GM19438 (cell line): ENCODE measurements around the gene AQP12B.

Experiments
- ATAC-seq: cut with Tn5 transposase; IDR thresholded peaks from one replicate; pipeline ENCODE4 v1.9.1; 2021; ENCODE audit warnings: low read depth; ENCODE audit not compliant: unreplicated experiment

AQP12B gene

DNA sequence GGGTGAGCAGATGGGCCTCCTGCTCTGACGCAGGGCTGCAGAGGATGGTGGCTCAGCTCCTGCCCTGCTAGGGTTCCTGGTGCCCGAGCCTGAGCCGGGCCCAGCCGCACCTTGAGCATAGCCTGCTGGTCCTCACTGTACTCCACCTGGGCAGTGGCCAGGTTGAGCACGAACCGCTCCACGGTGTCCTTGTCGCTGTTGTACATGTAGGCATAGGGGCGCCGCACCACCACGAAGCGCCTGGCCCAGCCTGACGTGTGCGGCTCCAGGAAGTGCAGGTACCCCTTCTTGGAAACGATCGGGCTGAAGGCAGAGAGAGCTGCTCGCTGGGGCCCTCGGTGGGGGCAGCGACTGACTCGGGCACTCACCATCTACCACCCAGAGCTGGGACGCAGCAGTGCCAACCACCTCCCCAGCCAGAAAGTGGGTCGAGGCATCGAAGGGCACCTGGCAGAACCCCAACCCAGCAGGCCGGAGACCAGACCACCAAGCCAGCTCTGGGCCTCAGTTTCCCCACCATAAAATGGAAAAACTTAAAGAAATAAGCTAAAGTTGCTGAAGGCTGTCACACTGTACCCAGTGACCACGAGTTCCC, 36.3 kb upstream of the AQP12B start:
- no peak for ATAC-seq

- no peak for ATAC-seq
These were observed 35.2 kb upstream of the AQP12B start for GRCh38 chr2:240717681-240718581.

- no peak for ATAC-seq
These were observed 34.5 kb upstream of the AQP12B start for GRCh38 chr2:240717181-240717641.

DNA sequence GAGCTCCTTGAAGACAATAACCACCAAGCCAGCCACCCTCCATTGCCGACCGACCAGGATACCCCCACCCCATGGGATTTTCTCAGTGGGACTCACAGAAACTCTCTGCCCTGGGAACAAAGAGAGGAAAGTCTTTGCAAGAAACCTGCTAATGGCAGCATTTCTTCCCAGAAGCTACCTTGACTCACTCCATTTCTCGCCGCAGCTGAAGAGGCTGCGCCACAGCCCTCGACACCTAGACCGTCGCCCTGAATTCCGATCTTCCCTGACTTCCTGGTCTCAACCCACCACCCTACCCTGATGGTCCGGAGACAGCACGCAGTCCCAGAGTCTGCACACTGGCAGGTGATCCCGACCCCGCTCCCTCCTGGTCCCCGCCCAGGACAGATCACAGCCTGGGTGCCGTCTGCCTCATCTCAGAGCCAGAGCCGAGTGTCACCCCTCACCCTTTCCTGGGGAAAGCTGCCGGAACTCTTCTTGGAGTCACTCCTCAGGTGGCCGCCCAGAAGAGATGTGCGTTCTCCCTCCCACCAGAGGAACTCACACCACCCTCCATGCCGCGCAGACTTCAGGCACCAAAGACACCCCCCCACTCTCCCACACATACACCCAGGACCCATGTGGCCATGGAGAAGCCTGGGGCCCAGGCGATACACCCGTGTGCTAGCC, 33.6 kb upstream of the AQP12B start:
- ATAC-seq: no peak

DNA sequence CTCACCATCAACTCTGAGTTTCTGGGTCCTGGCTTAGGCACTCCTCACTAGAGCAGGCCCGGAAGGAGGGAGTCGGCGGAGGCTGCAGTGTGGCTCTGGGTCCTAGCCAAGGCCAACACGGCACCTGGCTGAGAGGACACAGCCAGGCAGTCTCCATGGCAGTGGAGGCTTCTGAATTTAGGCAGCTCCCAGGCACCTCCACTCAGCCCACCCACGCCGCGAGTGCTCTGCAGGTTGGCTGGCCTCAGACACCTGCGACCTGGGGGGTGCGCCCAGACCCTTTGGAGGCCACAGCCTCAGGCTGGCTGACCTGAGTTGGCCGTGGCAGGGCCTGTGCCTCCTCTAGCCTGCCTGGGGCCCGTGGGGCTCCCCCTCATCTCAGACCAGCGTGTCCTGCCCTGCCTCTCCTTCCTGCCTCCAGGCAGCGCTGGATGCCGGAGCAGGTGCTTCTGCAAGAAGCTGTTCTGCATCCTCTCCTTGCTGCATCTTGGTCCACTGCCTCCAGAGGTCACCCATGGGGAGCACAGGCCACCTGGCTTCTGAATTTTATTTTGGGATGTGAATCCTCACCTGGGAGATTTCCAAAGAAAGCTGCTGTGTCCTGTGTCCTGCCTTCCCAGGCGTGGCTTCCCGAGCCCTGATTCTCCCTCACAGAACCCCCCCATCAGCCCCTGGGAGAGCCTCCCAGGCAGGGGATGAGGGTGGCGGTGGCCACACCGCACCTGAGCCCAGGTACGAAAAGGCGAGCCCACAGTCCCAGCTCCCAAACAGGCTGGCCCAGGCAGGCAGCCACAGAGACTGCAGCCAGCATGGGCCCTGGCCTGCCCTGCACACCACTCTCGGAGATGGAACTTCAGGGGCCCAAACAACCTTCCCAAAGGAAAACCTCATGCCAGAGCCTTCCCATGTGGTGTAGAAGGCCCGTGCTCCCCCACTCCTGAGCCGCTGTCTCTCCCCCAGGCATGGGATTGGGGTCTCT, 32.4 kb upstream of the AQP12B start:
- no peak for ATAC-seq

- ATAC-seq: no peak
These were observed 31.5 kb upstream of the AQP12B start for GRCh38 chr2:240713928-240714746.

GRCh38 chr2:240713071-240713927, 30.6 kb upstream of the AQP12B start:
- no peak for ATAC-seq

DNA sequence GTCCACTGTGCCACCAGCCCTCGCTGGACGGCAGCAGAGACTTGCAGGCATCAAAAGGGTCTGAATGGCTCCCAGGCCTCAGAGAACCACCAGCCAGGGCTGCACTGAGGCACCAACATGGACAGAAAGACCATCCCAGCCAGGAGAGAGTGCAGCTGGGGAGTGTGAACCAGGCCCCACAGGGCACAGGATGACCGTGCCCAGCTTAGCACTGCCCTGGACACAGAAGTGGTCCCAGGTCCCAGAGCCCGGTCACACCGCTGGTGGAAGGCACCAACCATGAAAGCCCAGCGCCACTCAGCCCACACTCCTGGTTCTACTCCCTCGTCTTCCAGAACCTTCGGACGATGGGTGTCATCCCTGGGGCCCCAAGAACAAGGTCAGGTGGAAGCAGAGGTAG, 29.4 kb upstream of the AQP12B start:
- no peak for ATAC-seq

DNA sequence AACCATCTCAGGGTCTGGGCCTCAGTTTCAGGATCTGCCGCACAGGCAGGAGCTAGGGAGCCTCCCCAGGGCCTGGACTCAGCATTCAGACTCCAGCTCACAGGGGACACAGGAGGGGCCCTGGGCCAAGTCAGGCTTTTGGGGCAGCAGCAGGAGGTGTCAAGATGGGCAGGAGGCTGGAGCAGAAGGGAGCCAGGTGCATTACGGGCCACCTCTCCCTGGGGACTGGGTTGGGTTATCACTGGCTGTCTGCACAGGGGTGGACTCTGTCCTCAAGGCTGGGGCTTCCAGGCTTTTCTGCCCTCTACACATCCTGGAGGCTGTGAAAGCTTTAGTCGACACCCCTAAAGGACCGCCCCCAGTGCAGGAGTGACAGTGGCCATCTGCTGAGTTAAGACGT, 29.0 kb upstream of the AQP12B start:
- no peak for ATAC-seq

DNA sequence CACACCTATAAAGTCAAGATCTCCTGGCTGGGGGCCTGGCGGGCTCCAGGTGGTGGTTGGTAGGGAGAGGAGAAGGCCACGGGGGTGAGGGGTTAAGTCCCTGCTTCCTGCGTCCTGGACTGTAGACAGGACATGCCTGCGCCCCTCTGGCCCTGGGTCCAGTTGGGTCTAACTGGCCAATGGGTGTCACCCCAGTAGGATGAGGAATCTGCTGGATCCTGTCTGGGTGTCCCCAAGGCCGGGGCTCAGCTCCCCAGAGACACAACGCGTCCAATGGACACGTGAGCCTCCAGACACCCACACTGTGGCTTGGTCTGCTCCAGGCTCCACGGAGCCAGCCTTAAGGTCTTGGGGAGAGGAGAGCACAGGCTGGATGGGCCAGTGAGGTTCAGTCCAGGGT, 28.6 kb upstream of the AQP12B start:
- ATAC-seq: no peak

DNA sequence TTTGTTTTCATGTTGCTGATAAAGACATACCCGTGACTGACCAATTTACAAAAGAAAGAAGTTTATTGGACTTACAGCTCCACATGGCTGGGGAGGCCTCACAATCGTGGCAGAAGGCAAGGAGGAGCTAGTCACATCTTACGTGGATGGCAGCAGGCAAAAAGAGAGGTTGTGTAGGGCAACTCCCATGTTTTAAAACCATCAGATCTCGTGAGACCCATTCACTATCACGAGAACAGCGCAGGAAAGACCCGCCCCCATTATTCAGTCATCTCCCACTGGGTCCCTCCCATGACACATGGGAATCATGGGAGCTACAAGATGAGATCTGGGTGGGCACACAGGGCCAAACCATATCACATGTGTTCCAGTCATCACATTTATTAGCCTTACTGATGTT, 25.8 kb upstream of the AQP12B start:
- ATAC-seq: no peak

DNA sequence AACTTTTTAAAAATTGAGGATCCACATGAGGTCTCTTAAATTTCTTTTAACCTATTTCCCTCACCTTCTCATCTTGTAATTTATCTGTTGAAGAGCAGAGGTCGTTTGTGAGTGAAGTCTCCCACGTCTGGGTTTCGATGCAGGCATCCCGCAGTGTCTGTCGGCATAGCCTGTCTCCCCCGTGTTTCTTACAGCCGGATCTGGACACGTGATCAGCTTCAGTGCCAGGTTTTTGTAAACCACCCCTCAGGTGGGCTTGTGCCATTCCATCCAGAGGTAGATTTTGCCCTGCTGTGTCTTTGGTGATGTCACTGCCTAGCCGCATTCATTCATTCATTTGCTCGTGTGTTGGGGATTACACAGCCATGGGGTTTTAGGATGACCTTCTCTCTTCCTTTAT, 25.1 kb upstream of the AQP12B start:
- ATAC-seq: no peak

- no peak for ATAC-seq
These were observed 24.5 kb upstream of the AQP12B start for GRCh38 chr2:240707043-240707756.

DNA sequence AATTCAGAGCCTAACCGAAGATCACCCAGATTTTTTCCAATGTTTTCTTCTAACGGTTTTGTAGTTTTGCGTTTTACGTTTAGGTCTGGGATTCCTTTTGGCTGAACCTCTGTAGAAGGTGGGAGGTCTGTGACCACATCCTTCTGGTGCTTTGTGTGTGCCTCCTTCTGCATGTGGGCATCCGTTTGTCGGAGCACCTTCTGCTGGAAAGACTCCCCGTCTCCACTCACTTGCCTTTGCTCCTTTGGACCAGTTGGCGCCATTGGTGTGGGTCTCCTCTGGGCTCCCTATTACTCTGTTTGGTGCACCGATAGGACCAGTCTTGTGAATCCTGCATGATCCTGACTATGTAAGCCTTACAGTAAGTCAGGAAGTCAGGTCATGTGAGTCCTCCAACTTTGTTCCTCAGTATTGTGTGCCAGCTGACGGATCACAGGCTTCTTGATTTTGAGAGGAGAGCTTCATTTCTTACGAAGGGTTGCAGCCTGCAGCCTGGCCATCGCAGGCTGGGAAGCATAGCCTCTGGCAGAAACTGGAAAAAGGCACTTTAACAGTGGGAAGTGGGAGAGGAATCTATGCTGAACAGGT, 22.6 kb upstream of the AQP12B start:
- ATAC-seq: no peak

DNA sequence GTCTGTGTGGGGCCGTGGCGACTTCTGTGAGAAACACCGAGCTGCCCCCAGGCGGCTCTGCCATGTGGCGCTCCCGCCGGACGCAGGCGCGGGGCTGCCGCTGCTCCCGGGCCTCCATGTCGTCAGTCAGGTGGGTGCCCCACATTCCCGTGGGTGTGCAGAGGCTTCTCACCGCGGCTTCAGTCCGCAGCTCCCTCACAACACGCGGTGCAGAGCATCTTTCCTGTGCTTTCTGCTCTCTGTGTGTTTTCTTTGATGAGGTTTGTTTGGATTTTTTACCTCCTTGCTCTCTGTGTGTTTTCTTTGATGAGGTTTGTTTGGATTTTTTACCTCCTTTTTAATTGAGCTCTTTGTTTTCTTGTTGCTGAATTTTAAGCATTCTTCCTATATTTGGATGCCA, 22.0 kb upstream of the AQP12B start:
- no peak for ATAC-seq

- ATAC-seq: no peak
These were observed 21.0 kb upstream of the AQP12B start for GRCh38 chr2:240703417-240704341.

- ATAC-seq: no peak
These were observed 19.9 kb upstream of the AQP12B start for GRCh38 chr2:240702640-240703011.
